HFFc6 (cell line): Measurements from ENCODE around the gene IMMP2L. TPM values are rescaled to one million over a fixed set of nuclear protein-coding genes. Genes with fewer than 3 reads are reported as not detected.

ENCODE experiments used
- DNase-seq: peaks from one replicate; pipeline ENCODE4 v3.0.0-alpha.2; 2018
- H3K27ac Mint-ChIP-seq: 2 replicates; pipeline ENCODE4 v1.8.0; 2020; ENCODE audit warnings: mild to moderate bottlenecking, mixed read lengths
- H3K27me3 Mint-ChIP-seq: 2 replicates; pipeline ENCODE4 v1.8.0; 2021; ENCODE audit warnings: mild to moderate bottlenecking, moderate library complexity, mixed read lengths; ENCODE audit not compliant: insufficient read depth
- H3K36me3 Mint-ChIP-seq: 2 replicates; pipeline ENCODE4 v1.8.0; 2021; ENCODE audit warnings: low read depth, mixed read lengths
- H3K4me1 Mint-ChIP-seq: 2 replicates; pipeline ENCODE4 v1.8.0; 2020; ENCODE audit warnings: low read depth, mixed read lengths
- H3K4me3 Mint-ChIP-seq: 2 replicates; pipeline ENCODE4 v1.8.0; 2020; ENCODE audit warnings: mild to moderate bottlenecking, moderate library complexity, mixed read lengths
- H3K9me3 Mint-ChIP-seq: 2 replicates; pipeline ENCODE4 v1.8.0; 2020; ENCODE audit warnings: mild to moderate bottlenecking, mixed read lengths
- CTCF ChIP-seq: fragments of 200-600 bp; sonication (generic); IDR thresholded peaks from 2 replicates; pipeline ENCODE4 v1.5.0; 2021; ENCODE audit warnings: antibody characterized with exemption, mild to moderate bottlenecking
- total RNA-seq, 6 experiments: library from RNA; stranded (reverse); fragmentation: NEBNext Ultra II Directional; extraction: Animal tissue kit (Norgen Biotek cat#: 25700); gene quantifications; 2 replicates in 1 of 6; 3 replicates in 5 of 6; pipeline ENCODE4 v1.2.3, GENCODE V29; 2021

Gene IMMP2L
- total RNA-seq, 6 experiments from 2014 or later: 7.2 to 13.6 (median 10.1) TPM

- H3K27ac Mint-ChIP-seq: no peak overlapping the region
- no peak for TF ChIP-seq CTCF
- H3K9me3 Mint-ChIP-seq: no peaks in the 10 kb centered on the region
- H3K27me3 Mint-ChIP-seq: no peaks in the 10 kb centered on the region
- no peak for DNase-seq
- no peak overlapping the region for H3K4me3 Mint-ChIP-seq
- H3K4me1 Mint-ChIP-seq: peaks cover 23% of the 10 kb centered on the region
- 0 out of 2 replicates have a peak, but pooled peaks cover 4% of the 10 kb centered on the region for H3K36me3 Mint-ChIP-seq
Observed at GRCh38 chr7:110835849-110836248, 726.4 kb downstream of the IMMP2L start.

- Mint-ChIP-seq H3K4me1 (peaks cover 28% of the 10 kb centered on the region), H3K4me3 (no peak overlapping the region), H3K9me3 (no peaks in the 10 kb centered on the region), H3K36me3 (0 out of 2 replicates have a peak, but pooled peaks cover 4% of the 10 kb centered on the region), H3K27me3 (peaks cover 3% of the 10 kb centered on the region), H3K27ac (no peak overlapping the region)
- DNase-seq: no peak
- TF ChIP-seq CTCF: no peak
Observed at GRCh38 chr7:110835218-110835617, 727.1 kb downstream of the IMMP2L start.

- Mint-ChIP-seq H3K27me3 (peaks cover 3% of the 10 kb centered on the region), H3K36me3 (0 out of 2 replicates have a peak, but pooled peaks cover 3% of the 10 kb centered on the region), H3K4me3 (no peak overlapping the region), H3K27ac (no peak overlapping the region), H3K4me1 (peaks cover 28% of the 10 kb centered on the region), H3K9me3 (no peaks in the 10 kb centered on the region)
- no peak for TF ChIP-seq CTCF
- DNase-seq: no peak
Observed at GRCh38 chr7:110831419-110831818, 730.9 kb downstream of the IMMP2L start.

GRCh38 chr7:110830778-110831177, 731.5 kb downstream of the IMMP2L start:
- Mint-ChIP-seq H3K27me3 (peaks cover 3% of the 10 kb centered on the region), H3K9me3 (no peaks in the 10 kb centered on the region), H3K36me3 (no peaks in the 10 kb centered on the region), H3K4me1 (peaks cover 26% of the 10 kb centered on the region), H3K4me3 (no peak overlapping the region), H3K27ac (no peak overlapping the region)
- no peak for DNase-seq
- no peak for TF ChIP-seq CTCF

- 0 out of 2 replicates have a peak, but pooled peaks cover 6% of the 10 kb centered on the region for H3K9me3 Mint-ChIP-seq
Observed at GRCh38 chr7:110827936-110828335, 734.4 kb downstream of the IMMP2L start.

More at GRCh38 chr7:110827936-110828335, 734.4 kb downstream of the IMMP2L start:
- DNase-seq: no peak
- H3K27me3 Mint-ChIP-seq: peaks cover 3% of the 10 kb centered on the region
- H3K4me3 Mint-ChIP-seq: no peak overlapping the region
- peaks cover 5% of the 10 kb centered on the region; the same call in 1 of the 2 replicates for H3K36me3 Mint-ChIP-seq
- no peak overlapping the region for H3K27ac Mint-ChIP-seq
- H3K4me1 Mint-ChIP-seq: peaks cover 15% of the 10 kb centered on the region; the same call in 1 of the 2 replicates
- TF ChIP-seq CTCF: no peak
